Breast epithelium (tissue), 4 donors: ENCODE data around the gene DUSP3. TPM values are rescaled to one million over a fixed set of nuclear protein-coding genes. Genes with fewer than 3 reads are reported as not detected.
"Not testable (repeated sequence)": the region's sequence is repeated elsewhere in the genome, so short reads cannot be mapped to it uniquely, and the experiment has no call there.

Source experiments
- DNase-seq, 2 donors: peaks; one replicate each; pipeline ENCODE4 v3.0.0-alpha.2; 2019; ENCODE audit warnings: low spot score in 2 of 2
- H3K27ac ChIP-seq, 2 donors: fragments of 200-600 bp; sonication (generic) in 1 of 2; one replicate each; pipeline ENCODE4 v1.5.1; 2016 to 2019; ENCODE audit warnings: mild to moderate bottlenecking in 1 of 2
- H3K27me3 ChIP-seq, 2 donors: fragments of 200-600 bp; sonication (generic) in 1 of 2; one replicate each; pipeline versions ENCODE4 v1.5.1 to v1.6.0; 2017 to 2019; ENCODE audit warnings: control low read depth in 1 of 2, mild to moderate bottlenecking in 1 of 2
- H3K36me3 ChIP-seq: fragments of 200-600 bp; one replicate; pipeline ENCODE4 v1.5.1; 2019
- H3K4me1 ChIP-seq, 2 donors: fragments of 200-600 bp; sonication (generic); one replicate each; pipeline ENCODE4 v1.5.1; 2016 to 2019; ENCODE audit warnings: control low read depth in 1 of 2
- H3K4me3 ChIP-seq, 3 donors: fragments of 200-600 bp; sonication (generic); 1 replicate in 2 of 3; 2 replicates in 1 of 3; pipeline ENCODE4 v1.5.1; 2016 to 2019; ENCODE audit warnings: mild to moderate bottlenecking in 3 of 3, moderate library complexity in 2 of 3
- H3K9me3 ChIP-seq, 2 donors: fragments of 200-600 bp; sonication (generic) in 1 of 2; one replicate each; pipeline ENCODE4 v1.5.1; 2016 to 2019; ENCODE audit warnings: control low read depth in 1 of 2
- CTCF ChIP-seq, 3 donors: fragments of 450-650 bp; IDR thresholded peaks; one replicate each; pipeline ENCODE4 v1.5.1; 2016 to 2017; ENCODE audit warnings: antibody characterized with exemption in 3 of 3, mild to moderate bottlenecking in 3 of 3, moderate library complexity in 3 of 3
- POLR2A ChIP-seq: fragments of 450-650 bp; IDR thresholded peaks from one replicate; pipeline ENCODE4 v1.6.1; 2016; ENCODE audit warnings: antibody characterized with exemption, mild to moderate bottlenecking, moderate library complexity
- POLR2AphosphoS5 ChIP-seq, 3 donors: sonication (generic); formaldehyde crosslinking; IDR thresholded peaks; one replicate each; pipeline ENCODE4 v1.6.1; 2017; ENCODE audit warnings: antibody characterized with exemption in 3 of 3
- intact Hi-C: fragments of 100-400 bp; cut with DNase I; formaldehyde crosslinking; loops from one replicate; pipeline ENCODE4 v1.15.1; 2023; ENCODE audit warnings: low total_unique reads
- total RNA-seq, 3 donors: library from RNA; depleted of rRNA; stranded (reverse); fragments of >200 nt; gene quantifications; one replicate each; pipeline ENCODE4 v1.1.0, GENCODE V29; 2016

The DUSP3 gene
- total RNA-seq, 3 donors from 2014 or later: 51.5 to 74.9 (median 62.6) TPM

GRCh38 chr17:43801844-43802243, 23.1 kb upstream of the DUSP3 start:
- Histone ChIP-seq H3K4me1 (no peaks in the 10 kb centered on the region), H3K9me3 (no peaks in the 10 kb centered on the region), H3K27ac (no peak overlapping the region), H3K36me3 (no peaks in the 10 kb centered on the region), H3K27me3 (no peaks in the 10 kb centered on the region), H3K4me3 (no peak overlapping the region)
- TF ChIP-seq CTCF (IDR thresholded peaks at IDR 0.05) (no peak), POLR2AphosphoS5 (IDR thresholded peaks at IDR 0.05) (no peak), POLR2A (no peak)
- no peak for DNase-seq
- intact Hi-C loops: no loop called here

- Histone ChIP-seq H3K27ac (no peak overlapping the region), H3K9me3 (no peaks in the 10 kb centered on the region), H3K36me3 (no peaks in the 10 kb centered on the region), H3K4me3 (no peak overlapping the region), H3K4me1 (no peaks in the 10 kb centered on the region), H3K27me3 (no peaks in the 10 kb centered on the region)
- intact Hi-C loops: no loop called here
- TF ChIP-seq POLR2AphosphoS5 (IDR thresholded peaks at IDR 0.05): no peak
- TF ChIP-seq POLR2A: no peak
- no peak for TF ChIP-seq CTCF (IDR thresholded peaks at IDR 0.05)
- DNase-seq: no peak
Observed at GRCh38 chr17:43800736-43801135, 22.0 kb upstream of the DUSP3 start.

- intact Hi-C loops: no loop called here
- H3K9me3 ChIP-seq: no peaks in the 10 kb centered on the region
- no peak overlapping the region for H3K27ac ChIP-seq
- no peaks in the 10 kb centered on the region for H3K27me3 ChIP-seq
- H3K4me3 ChIP-seq: no peak overlapping the region
- H3K36me3 ChIP-seq: no peaks in the 10 kb centered on the region
- DNase-seq: no peak
- no peaks in the 10 kb centered on the region for H3K4me1 ChIP-seq
- TF ChIP-seq POLR2A (no peak), CTCF (IDR thresholded peaks at IDR 0.05) (no peak), POLR2AphosphoS5 (IDR thresholded peaks at IDR 0.05) (no peak)
Observed at GRCh38 chr17:43799047-43799446, 20.3 kb upstream of the DUSP3 start.

- H3K27me3 ChIP-seq, H3K36me3 ChIP-seq, H3K27ac ChIP-seq, DNase-seq, intact Hi-C loops, H3K4me3 ChIP-seq, H3K9me3 ChIP-seq, H3K4me1 ChIP-seq: not testable (repeated sequence)
Observed at GRCh38 chr17:43798024-43798423, 19.2 kb upstream of the DUSP3 start.

GRCh38 chr17:43792668-43793067, 13.9 kb upstream of the DUSP3 start:
- DNase-seq, H3K9me3 ChIP-seq, H3K27me3 ChIP-seq, H3K27ac ChIP-seq, H3K36me3 ChIP-seq, H3K4me1 ChIP-seq, H3K4me3 ChIP-seq, intact Hi-C loops: not testable (repeated sequence)

GRCh38 chr17:43791589-43791988, 12.8 kb upstream of the DUSP3 start:
- Histone ChIP-seq H3K9me3 (no peaks in the 10 kb centered on the region), H3K4me1 (no peaks in the 10 kb centered on the region), H3K36me3 (no peaks in the 10 kb centered on the region), H3K27ac (no peak overlapping the region), H3K27me3 (no peaks in the 10 kb centered on the region), H3K4me3 (no peak overlapping the region)
- TF ChIP-seq CTCF (IDR thresholded peaks at IDR 0.05) (no peak), POLR2A (no peak), POLR2AphosphoS5 (IDR thresholded peaks at IDR 0.05) (no peak)
- intact Hi-C loops: no loop called here
- no peak for DNase-seq
